Measurements from ENCODE around the gene TMX3.

GRCh38 chr18:68722821-68723220 is 7.9 kb upstream of the TMX3 start:
- TF ChIP-seq CTCF (conservative IDR thresholded peaks at IDR 0.05 in 1 of 2, IDR thresholded peaks at IDR 0.05 in 1 of 2; ENCODE audit: low read depth in 1 of 2, low read length in 2 of 2) (no peak), EZH2 (IDR thresholded peaks at IDR 0.05; ENCODE audit: low read length, missing control alignments) (no peak)

Measured in fibroblast of lung (primary cell).